Ascending aorta (tissue), 2 donors: ENCODE results near the gene SIGLEC10. TPM values are rescaled to one million over a fixed set of nuclear protein-coding genes. Genes with fewer than 3 reads are reported as not detected.
"Not testable (repeated sequence)": the region's sequence is repeated elsewhere in the genome, so short reads cannot be mapped to it uniquely, and the experiment has no call there.

ENCODE experiments used
- DNase-seq, 2 donors: peaks; one replicate each; pipeline ENCODE4 v3.0.0-alpha.2; 2019; ENCODE audit warnings: low spot score in 2 of 2
- H3K27ac ChIP-seq, 2 donors: fragments of 200-600 bp; sonication (generic); one replicate each; pipeline ENCODE4 v1.5.1; 2016 to 2017; ENCODE audit warnings: mild to moderate bottlenecking in 1 of 2
- H3K27me3 ChIP-seq: fragments of 200-600 bp; sonication (generic); one replicate; pipeline ENCODE4 v1.5.1; 2017
- H3K36me3 ChIP-seq, 2 donors: fragments of 200-600 bp; sonication (generic); one replicate each; pipeline ENCODE4 v1.5.1; 2016
- H3K4me1 ChIP-seq, 2 donors: fragments of 200-600 bp; sonication (generic); one replicate each; pipeline ENCODE4 v1.5.1; 2016 to 2017; ENCODE audit warnings: mild to moderate bottlenecking in 1 of 2
- H3K4me3 ChIP-seq, 2 donors: fragments of 200-600 bp; sonication (generic); one replicate each; pipeline ENCODE4 v1.5.1; 2016 to 2017; ENCODE audit warnings: mild to moderate bottlenecking in 1 of 2
- H3K9me3 ChIP-seq, 2 donors: fragments of 200-600 bp; sonication (generic); one replicate each; pipeline ENCODE4 v1.5.1; 2016
- CTCF ChIP-seq, 3 experiments: fragments of 200-600 bp in 2 of 3; fragments of 450-650 bp in 1 of 3; sonication (generic) in 2 of 3; IDR thresholded peaks; one replicate each; pipeline ENCODE4 v1.5.1; 2016 to 2019; ENCODE audit warnings: antibody characterized with exemption in 3 of 3, mild to moderate bottlenecking in 1 of 3, moderate library complexity in 1 of 3
- intact Hi-C: fragments of 100-400 bp; cut with DNase I; formaldehyde crosslinking; loops from one replicate; pipeline ENCODE4 v1.15.1; 2023
- total RNA-seq: library from RNA; depleted of rRNA; stranded (reverse); fragments of >200 nt; gene quantifications from one replicate; pipeline ENCODE4 v1.1.0, GENCODE V29; 2016

The SIGLEC10 gene
- 5.4 TPM for total RNA-seq

- DNase-seq = peak in 1 of 2 donors; percentile 75
- intact Hi-C loops = no loop called here
- no peaks in the 10 kb centered on the region for H3K4me1 ChIP-seq
- no peak within 1 kb of the TSS for H3K27ac ChIP-seq
- H3K4me3 ChIP-seq = no peak within 1 kb of the TSS
- no peaks in the 10 kb centered on the region for H3K36me3 ChIP-seq
- TF ChIP-seq CTCF (IDR thresholded peaks at IDR 0.05) = no peak
- H3K9me3 ChIP-seq = no peaks in the 10 kb centered on the region
- no peaks in the 10 kb centered on the region for H3K27me3 ChIP-seq
These were observed at the start of gene SIGLEC10 for GRCh38 chr19:51417107-51417809. TSS of gene SIGLEC10 (minus strand) at chr19:51417642. CDS start at chr19:51417581, 61 bp downstream.

GRCh38 chr19:51466723-51467122 lies 49.3 kb upstream of the SIGLEC10 start:
- H3K9me3 ChIP-seq = no peaks in the 10 kb centered on the region
- H3K27ac ChIP-seq = no peak overlapping the region
- H3K27me3 ChIP-seq = no peaks in the 10 kb centered on the region
- TF ChIP-seq CTCF (IDR thresholded peaks at IDR 0.05) = no peak
- H3K36me3 ChIP-seq = no peaks in the 10 kb centered on the region
- intact Hi-C loops = no loop called here
- no peak overlapping the region for H3K4me3 ChIP-seq
- H3K4me1 ChIP-seq = no peaks in the 10 kb centered on the region
- DNase-seq = no peak

- H3K9me3 ChIP-seq, H3K27me3 ChIP-seq, H3K4me3 ChIP-seq, intact Hi-C loops, H3K4me1 ChIP-seq, DNase-seq, H3K27ac ChIP-seq, H3K36me3 ChIP-seq: not testable (repeated sequence)
These were observed 46.6 kb upstream of the SIGLEC10 start for GRCh38 chr19:51463976-51464581.

- H3K4me3 ChIP-seq = no peak overlapping the region
- no peak overlapping the region for H3K27ac ChIP-seq
- H3K4me1 ChIP-seq = no peaks in the 10 kb centered on the region
- intact Hi-C loops = no loop called here
- no peaks in the 10 kb centered on the region for H3K9me3 ChIP-seq
- no peak for TF ChIP-seq CTCF (IDR thresholded peaks at IDR 0.05)
- H3K36me3 ChIP-seq = no peaks in the 10 kb centered on the region
- H3K27me3 ChIP-seq = no peaks in the 10 kb centered on the region
- DNase-seq = peak in 1 of 2 donors; percentile 54
These were observed 45.2 kb upstream of the SIGLEC10 start for GRCh38 chr19:51462681-51463080.

- H3K27ac ChIP-seq = no peak overlapping the region
- DNase-seq = peak in 1 of 2 donors; percentile 53
- TF ChIP-seq CTCF (IDR thresholded peaks at IDR 0.05) = no peak
- no peaks in the 10 kb centered on the region for H3K9me3 ChIP-seq
- H3K27me3 ChIP-seq = no peaks in the 10 kb centered on the region
- no peaks in the 10 kb centered on the region for H3K4me1 ChIP-seq
- no peaks in the 10 kb centered on the region for H3K36me3 ChIP-seq
- intact Hi-C loops = no loop called here
- H3K4me3 ChIP-seq = no peak overlapping the region
These were observed 44.8 kb upstream of the SIGLEC10 start for GRCh38 chr19:51462276-51462675.

- Histone ChIP-seq H3K36me3 (no peaks in the 10 kb centered on the region), H3K4me1 (no peaks in the 10 kb centered on the region), H3K27ac (no peak overlapping the region), H3K9me3 (no peaks in the 10 kb centered on the region), H3K27me3 (no peaks in the 10 kb centered on the region), H3K4me3 (no peak overlapping the region)
- peak in 1 of 2 donors; percentile 60 for DNase-seq
- intact Hi-C loops = no loop called here
- no peak for TF ChIP-seq CTCF (IDR thresholded peaks at IDR 0.05)
These were observed 44.3 kb upstream of the SIGLEC10 start for GRCh38 chr19:51461723-51462161.
